ENCODE data around the gene FOCAD. TPM values are rescaled to one million over a fixed set of nuclear protein-coding genes. Genes with fewer than 3 reads are reported as not detected.
A peak's percentile ranks its signal among the peaks of the same experiment; 100 is the strongest.
"Not testable (repeated sequence)": the region's sequence is repeated elsewhere in the genome, so short reads cannot be mapped to it uniquely, and the experiment has no call there.

The FOCAD gene
- total RNA-seq, 1 experiment from 2014 or later = 82.1 TPM

DNA sequence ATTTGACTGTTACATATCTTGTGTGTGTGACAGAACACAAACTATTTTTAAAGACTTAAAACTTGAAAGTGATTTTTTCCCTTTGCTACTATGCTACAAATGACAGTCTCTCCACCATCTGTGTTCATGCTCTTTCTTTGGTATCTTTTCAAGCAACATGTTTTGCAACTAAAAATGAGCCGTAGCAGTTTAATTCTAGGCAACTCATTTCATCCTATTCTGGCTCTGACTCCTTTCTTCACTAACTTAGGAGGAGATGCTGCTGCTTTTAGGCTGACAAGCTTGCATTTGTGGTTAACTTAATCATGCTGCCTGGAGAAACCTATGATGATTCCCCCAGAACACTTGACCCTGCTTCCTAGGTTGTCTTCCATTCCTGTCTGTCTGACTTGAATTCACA lies 246.8 kb downstream of the FOCAD start:
- Histone ChIP-seq H3K9me3 (0 out of 2 replicates have a peak, but pooled peaks cover 2% of the 10 kb centered on the region), H3K4me3 (no peak overlapping the region), H3K36me3 (peaks cover 3% of the 10 kb centered on the region; the same call in 1 of the 2 replicates), H3K27me3 (no peaks in the 10 kb centered on the region)
- DNase-seq = no peak

GRCh38 chr9:20940447-20941173 lies 256.6 kb downstream of the FOCAD start:
- peaks cover 3% of the 10 kb centered on the region; the same call in 1 of the 2 replicates for H3K9me3 ChIP-seq
- H3K27me3 ChIP-seq = peaks cover 2% of the 10 kb centered on the region; the same call in 1 of the 2 replicates
- no peak overlapping the region for H3K4me3 ChIP-seq
- no peak for DNase-seq
- H3K36me3 ChIP-seq = peaks cover 5% of the 10 kb centered on the region; the same call in 1 of the 2 replicates

- Histone ChIP-seq H3K4me3 (no peak overlapping the region), H3K36me3 (peaks cover 3% of the 10 kb centered on the region; the same call in 1 of the 2 replicates), H3K27me3 (peaks cover 2% of the 10 kb centered on the region; the same call in 1 of the 2 replicates), H3K9me3 (peaks cover 2% of the 10 kb centered on the region; the same call in 1 of the 2 replicates)
- DNase-seq = peak; percentile 76
These were observed 257.2 kb downstream of the FOCAD start for GRCh38 chr9:20941174-20941690.

DNA sequence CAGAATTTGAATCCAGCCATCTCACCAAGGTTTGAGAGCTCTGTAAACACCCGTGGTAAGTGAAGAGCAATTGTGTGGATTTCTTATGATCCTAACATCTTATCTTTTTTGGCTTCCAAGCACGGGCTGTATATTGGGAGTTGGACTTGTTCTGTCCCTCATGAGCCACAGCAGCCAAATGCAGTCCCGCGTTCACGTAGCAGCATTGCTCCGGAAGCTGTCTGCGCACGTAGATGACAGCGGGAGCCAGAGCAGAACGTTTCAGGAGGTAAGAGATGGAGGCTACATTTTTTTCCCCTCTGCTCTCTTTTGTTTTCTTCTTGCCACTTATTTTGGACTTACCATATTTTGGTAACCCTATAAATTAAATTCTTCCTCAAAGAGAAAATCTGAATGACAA lies 260.4 kb downstream of the FOCAD start:
- Histone ChIP-seq H3K9me3 (no peaks in the 10 kb centered on the region), H3K27me3 (peaks cover 2% of the 10 kb centered on the region; the same call in 1 of the 2 replicates), H3K36me3 (no peaks in the 10 kb centered on the region), H3K4me3 (no peak overlapping the region)
- DNase-seq = no peak

DNA sequence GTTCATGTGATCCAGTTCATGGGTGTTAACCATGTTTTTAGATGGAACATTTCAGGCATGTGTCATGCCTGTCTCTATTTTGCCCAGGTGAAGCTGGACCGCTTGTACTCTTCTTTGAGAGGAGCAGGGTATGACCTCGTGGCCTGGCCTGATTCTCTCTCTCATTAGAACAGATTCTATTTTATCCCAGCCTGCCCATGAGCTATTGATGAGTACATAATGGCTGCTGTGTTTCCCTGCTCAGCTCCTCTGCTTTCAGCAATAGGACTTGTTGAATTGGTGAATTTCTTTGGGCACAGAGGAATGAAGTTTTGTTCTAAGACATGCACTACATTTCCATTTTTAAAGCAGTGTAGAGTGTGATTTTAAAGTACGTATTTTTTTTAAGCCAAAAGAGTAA lies 261.2 kb downstream of the FOCAD start:
- no peak for DNase-seq
- peaks cover 2% of the 10 kb centered on the region; the same call in 1 of the 2 replicates for H3K27me3 ChIP-seq

GRCh38 chr9:20945856-20946255 lies 261.8 kb downstream of the FOCAD start:
- no peak for DNase-seq
- Histone ChIP-seq H3K9me3 (no peaks in the 10 kb centered on the region), H3K36me3 (no peaks in the 10 kb centered on the region), H3K27me3 (peaks cover 2% of the 10 kb centered on the region; the same call in 1 of the 2 replicates), H3K4me3 (no peak overlapping the region)

More for the DNA sequence above, 261.2 kb downstream of the FOCAD start:
- H3K9me3 ChIP-seq = no peaks in the 10 kb centered on the region
- no peaks in the 10 kb centered on the region for H3K36me3 ChIP-seq
- H3K4me3 ChIP-seq = no peak overlapping the region

DNA sequence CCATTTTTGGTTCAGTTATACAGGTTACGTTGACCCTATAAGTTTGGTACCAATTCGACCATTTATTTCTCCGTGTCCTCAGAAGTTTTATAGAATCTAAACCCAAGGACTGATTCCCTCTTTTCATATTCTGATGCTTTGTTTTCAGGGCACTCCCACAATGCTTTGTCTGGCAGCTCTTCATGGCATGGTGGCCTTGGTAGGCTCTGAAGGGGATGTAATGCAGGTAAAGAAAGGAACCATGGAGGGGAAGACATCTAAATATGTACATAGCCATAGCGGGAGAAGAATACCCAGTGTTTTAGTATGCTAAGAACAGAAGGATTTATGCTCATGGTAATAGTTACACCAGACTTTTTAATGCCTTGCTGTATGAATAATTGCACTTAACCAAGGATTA lies 264.6 kb downstream of the FOCAD start:
- no peak for DNase-seq
- Histone ChIP-seq H3K9me3 (no peaks in the 10 kb centered on the region), H3K4me3 (no peak overlapping the region), H3K36me3 (no peaks in the 10 kb centered on the region), H3K27me3 (no peaks in the 10 kb centered on the region)

GRCh38 chr9:20950707-20951106 lies 266.6 kb downstream of the FOCAD start:
- no peaks in the 10 kb centered on the region for H3K27me3 ChIP-seq
- H3K36me3 ChIP-seq = no peaks in the 10 kb centered on the region
- H3K9me3 ChIP-seq = no peaks in the 10 kb centered on the region
- H3K4me3 ChIP-seq = no peak overlapping the region
- DNase-seq = no peak

- Histone ChIP-seq H3K4me3 (no peak overlapping the region), H3K27me3 (no peaks in the 10 kb centered on the region), H3K36me3 (no peaks in the 10 kb centered on the region), H3K9me3 (peaks cover 4% of the 10 kb centered on the region)
- no peak for DNase-seq
These were observed 278.6 kb downstream of the FOCAD start for GRCh38 chr9:20962536-20963225.

DNA sequence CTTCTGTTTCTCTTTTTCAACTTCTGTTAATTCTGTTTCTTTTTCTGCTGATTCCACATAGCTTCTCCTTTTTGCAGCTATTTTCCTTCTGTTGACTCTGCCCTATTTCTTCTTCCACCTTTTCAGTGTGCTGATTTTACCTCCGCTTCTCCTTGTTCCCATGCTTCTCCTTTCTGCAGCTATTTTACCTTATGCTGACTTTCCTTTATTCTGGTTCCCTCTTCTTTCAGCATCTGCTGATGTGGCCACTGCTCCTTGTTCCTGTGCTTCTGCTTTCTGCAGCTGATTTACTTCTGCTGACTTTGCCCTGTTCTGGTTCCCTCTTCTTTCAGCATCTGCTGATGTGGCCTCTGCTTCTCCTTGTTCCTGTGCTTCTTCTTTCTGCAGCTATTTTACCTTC lies 288.6 kb downstream of the FOCAD start:
- H3K36me3 ChIP-seq = no peaks in the 10 kb centered on the region; the same call in 1 of the 2 replicates
- H3K27me3 ChIP-seq = peaks cover 5% of the 10 kb centered on the region
- H3K4me3 ChIP-seq = no peak overlapping the region
- no peak for DNase-seq
- H3K9me3 ChIP-seq = peaks cover 20% of the 10 kb centered on the region

- H3K9me3 ChIP-seq = peaks cover 20% of the 10 kb centered on the region
- H3K4me3 ChIP-seq, H3K27me3 ChIP-seq, DNase-seq, H3K36me3 ChIP-seq: not testable (repeated sequence)
These were observed 289.3 kb downstream of the FOCAD start for GRCh38 chr9:20973246-20973947.

DNA sequence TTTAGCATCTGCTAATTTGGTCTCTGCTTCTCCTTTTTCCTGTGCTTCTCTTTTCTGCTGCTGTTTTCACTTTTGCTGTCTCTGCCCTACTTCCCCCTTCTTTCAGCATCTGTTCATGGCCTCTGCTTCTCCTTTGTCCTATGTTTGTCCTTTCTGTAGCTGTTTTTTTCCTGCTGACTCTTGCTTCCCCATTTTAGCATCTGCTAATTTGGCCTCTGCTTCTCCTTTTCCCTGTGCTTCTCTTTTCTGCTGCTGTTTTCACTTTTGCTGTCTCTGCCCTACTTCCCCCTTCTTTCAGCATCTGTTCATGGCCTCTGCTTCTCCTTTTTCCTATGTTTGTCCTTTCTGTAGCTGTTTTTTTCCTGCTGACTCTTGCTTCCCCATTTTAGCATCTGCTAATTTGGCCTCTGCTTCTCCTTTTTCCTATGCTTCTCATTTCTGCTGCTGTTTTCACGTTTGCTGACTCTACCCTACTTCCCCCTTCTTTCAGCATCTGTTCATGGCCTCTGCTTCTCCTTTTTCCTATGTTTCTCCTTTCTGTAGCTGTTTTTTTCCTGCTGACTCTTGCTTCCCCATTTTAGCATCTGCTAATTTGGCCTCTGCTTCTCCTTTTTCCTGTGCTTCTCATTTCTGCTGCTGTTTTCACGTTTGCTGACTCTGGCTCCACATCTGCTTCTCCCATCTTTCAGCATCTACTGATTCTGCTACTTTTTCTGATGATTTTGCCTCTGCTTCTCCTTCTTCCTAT lies 290.3 kb downstream of the FOCAD start:
- H3K9me3 ChIP-seq = peaks cover 14% of the 10 kb centered on the region
- not testable (repeated sequence) for DNase-seq, H3K27me3 ChIP-seq, H3K36me3 ChIP-seq, H3K4me3 ChIP-seq

DNA sequence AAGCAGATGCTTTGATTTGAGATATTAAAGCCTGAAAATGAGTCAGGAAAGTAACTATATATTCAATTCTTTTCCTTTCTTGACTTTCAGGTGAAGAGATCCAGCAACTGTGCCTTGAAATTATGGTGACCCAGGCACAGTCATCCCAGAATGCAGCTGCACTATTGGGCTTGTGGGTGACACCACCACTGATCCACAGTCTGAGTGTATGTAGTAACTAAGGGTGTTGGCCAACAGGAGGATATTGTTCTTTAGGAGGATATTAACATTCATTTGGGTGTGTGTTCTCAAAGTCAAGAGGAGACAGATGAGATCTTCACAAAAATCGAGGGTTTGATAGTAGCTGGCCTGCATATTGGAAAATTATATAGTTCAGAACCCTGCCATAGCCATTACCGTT lies 294.2 kb downstream of the FOCAD start:
- no peak overlapping the region for H3K4me3 ChIP-seq
- H3K27me3 ChIP-seq = no peaks in the 10 kb centered on the region
- no peaks in the 10 kb centered on the region; the same call in 1 of the 2 replicates for H3K36me3 ChIP-seq
- DNase-seq = no peak
- no peaks in the 10 kb centered on the region for H3K9me3 ChIP-seq

GRCh38 chr9:20980832-20981455 lies 296.9 kb downstream of the FOCAD start:
- peak; percentile 98 for DNase-seq
- Histone ChIP-seq H3K4me3 (no peak overlapping the region), H3K9me3 (no peaks in the 10 kb centered on the region), H3K27me3 (no peaks in the 10 kb centered on the region), H3K36me3 (no peaks in the 10 kb centered on the region; the same call in 1 of the 2 replicates)

DNA sequence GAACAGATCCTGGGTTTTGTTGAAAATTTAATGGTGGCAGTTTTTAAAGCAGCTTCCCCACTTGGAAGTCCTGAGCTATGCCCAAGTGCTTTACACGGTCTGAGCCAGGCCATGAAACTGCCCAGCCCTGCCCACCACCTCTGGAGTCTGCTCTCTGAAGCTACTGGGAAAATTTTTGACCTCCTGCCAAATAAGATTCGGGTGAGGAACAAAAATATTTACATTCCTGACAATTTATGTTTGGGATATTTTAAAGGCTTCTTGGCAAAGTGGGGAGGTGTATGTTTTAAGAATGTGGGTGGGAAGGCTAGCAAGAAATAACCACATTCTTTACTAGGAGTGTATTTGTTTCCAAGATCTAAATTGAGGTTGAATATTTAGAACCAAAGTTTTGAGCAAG lies 297.4 kb downstream of the FOCAD start:
- peak; percentile 100 for DNase-seq
- Histone ChIP-seq H3K27me3 (no peaks in the 10 kb centered on the region), H3K9me3 (no peaks in the 10 kb centered on the region), H3K36me3 (no peaks in the 10 kb centered on the region; the same call in 1 of the 2 replicates), H3K4me3 (no peak overlapping the region)

GRCh38 chr9:20984506-20984905 lies 300.4 kb downstream of the FOCAD start:
- Histone ChIP-seq H3K9me3 (no peaks in the 10 kb centered on the region), H3K36me3 (no peaks in the 10 kb centered on the region), H3K4me3 (no peak overlapping the region), H3K27me3 (no peaks in the 10 kb centered on the region)
- no peak for DNase-seq
